PFSK-1 (cell line): ENCODE results near the gene CPAMD8.

Experiments used
- FOXP2 ChIP-seq: optimal IDR thresholded peaks from 2 replicates; pipeline ENCODE3; 2011; ENCODE audit warnings: borderline replicate concordance, control low read depth, inconsistent platforms; ENCODE audit not compliant: insufficient read depth; ENCODE audit errors: extremely low read length, extremely low read depth
- POLR2AphosphoS5 ChIP-seq: IDR thresholded peaks from 2 replicates; pipeline ENCODE4 v1.6.1; 2012; ENCODE audit warnings: low read depth, mild to moderate bottlenecking, control low read depth, low read length, moderate library complexity
- SIN3A ChIP-seq: IDR thresholded peaks from 2 replicates; pipeline ENCODE4 v1.6.1; 2012; ENCODE audit warnings: mild to moderate bottlenecking, low read length, moderate library complexity, borderline replicate concordance; ENCODE audit not compliant: insufficient read depth
- TAF1 ChIP-seq: IDR thresholded peaks from 2 replicates; pipeline ENCODE4 v1.6.1; 2012; ENCODE audit warnings: low read length, control low read depth, borderline replicate concordance; ENCODE audit not compliant: insufficient read depth
- TF ChIP-seq, protein P1 (sequence below), 2 experiments: IDR thresholded peaks; 2 replicates each; pipeline versions ENCODE4 v1.6.1 to v1.8.0; 2011 to 2012; ENCODE audit warnings: low read depth in 2 of 2, low read length in 2 of 2, control low read depth in 1 of 2, inconsistent platforms in 1 of 2, mild to moderate bottlenecking in 1 of 2, moderate library complexity in 1 of 2; ENCODE audit not compliant: insufficient read depth in 1 of 2

Gene CPAMD8

GRCh38 chr19:17025361-17025760 lies 1.2 kb downstream of the CPAMD8 start:
- TF ChIP-seq POLR2AphosphoS5 (no peak), SIN3A (no peak), FOXP2 (no peak), TAF1 (no peak)
- TF ChIP-seq, protein P1, sequence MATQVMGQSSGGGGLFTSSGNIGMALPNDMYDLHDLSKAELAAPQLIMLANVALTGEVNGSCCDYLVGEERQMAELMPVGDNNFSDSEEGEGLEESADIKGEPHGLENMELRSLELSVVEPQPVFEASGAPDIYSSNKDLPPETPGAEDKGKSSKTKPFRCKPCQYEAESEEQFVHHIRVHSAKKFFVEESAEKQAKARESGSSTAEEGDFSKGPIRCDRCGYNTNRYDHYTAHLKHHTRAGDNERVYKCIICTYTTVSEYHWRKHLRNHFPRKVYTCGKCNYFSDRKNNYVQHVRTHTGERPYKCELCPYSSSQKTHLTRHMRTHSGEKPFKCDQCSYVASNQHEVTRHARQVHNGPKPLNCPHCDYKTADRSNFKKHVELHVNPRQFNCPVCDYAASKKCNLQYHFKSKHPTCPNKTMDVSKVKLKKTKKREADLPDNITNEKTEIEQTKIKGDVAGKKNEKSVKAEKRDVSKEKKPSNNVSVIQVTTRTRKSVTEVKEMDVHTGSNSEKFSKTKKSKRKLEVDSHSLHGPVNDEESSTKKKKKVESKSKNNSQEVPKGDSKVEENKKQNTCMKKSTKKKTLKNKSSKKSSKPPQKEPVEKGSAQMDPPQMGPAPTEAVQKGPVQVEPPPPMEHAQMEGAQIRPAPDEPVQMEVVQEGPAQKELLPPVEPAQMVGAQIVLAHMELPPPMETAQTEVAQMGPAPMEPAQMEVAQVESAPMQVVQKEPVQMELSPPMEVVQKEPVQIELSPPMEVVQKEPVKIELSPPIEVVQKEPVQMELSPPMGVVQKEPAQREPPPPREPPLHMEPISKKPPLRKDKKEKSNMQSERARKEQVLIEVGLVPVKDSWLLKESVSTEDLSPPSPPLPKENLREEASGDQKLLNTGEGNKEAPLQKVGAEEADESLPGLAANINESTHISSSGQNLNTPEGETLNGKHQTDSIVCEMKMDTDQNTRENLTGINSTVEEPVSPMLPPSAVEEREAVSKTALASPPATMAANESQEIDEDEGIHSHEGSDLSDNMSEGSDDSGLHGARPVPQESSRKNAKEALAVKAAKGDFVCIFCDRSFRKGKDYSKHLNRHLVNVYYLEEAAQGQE (IDR thresholded peaks at IDR 0.05; ENCODE audit: insufficient read depth in 1 of 2, low read depth in 2 of 2, low read length in 2 of 2): no peak

DNA sequence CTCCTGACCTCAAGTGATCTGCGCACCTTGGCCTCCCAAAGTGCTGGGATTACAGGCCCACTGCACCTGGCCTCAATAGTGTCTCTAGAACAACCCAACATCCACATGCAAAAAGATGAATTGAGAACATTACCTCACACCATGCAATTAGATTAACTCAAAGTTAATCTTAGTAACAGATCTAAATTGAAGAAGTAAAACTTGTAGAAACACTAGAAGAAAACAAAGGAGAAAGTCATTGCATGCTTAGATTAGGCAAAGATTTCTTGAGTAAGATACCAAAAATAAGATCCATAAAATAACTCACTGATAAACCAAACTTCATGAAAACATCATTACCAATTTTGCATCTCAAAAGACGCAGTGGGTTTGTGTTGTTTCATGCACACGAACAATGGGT lies 2.8 kb downstream of the CPAMD8 start:
- TF ChIP-seq, protein P1 (IDR thresholded peaks at IDR 0.05; ENCODE audit: insufficient read depth in 1 of 2, low read depth in 2 of 2, low read length in 2 of 2): no peak
- TF ChIP-seq POLR2AphosphoS5 (no peak), SIN3A (no peak), TAF1 (no peak), FOXP2 (no peak)

DNA sequence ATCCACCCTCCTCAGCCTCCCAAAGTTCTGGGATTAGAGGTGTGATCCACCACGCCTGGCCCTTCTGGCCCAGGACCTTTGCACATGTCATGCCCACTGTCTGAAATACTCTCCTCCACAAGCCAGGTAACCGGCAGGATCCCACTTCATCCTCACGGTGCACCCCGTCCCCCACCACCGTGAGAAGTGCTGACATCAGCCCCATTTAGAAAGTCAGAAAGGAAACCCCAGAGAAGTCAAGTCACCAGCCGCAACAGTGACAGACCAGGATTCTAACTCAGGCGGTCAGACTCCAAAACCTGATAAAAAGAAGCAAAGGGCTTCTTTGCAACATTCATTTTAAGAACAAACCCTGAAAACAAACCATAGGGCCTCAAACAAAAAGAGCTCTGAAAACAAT lies 3.9 kb downstream of the CPAMD8 start:
- TF ChIP-seq POLR2AphosphoS5 (no peak), TAF1 (no peak), FOXP2 (no peak), SIN3A (no peak)
- TF ChIP-seq, protein P1 (IDR thresholded peaks at IDR 0.05; ENCODE audit: insufficient read depth in 1 of 2, low read depth in 2 of 2, low read length in 2 of 2): no peak

DNA sequence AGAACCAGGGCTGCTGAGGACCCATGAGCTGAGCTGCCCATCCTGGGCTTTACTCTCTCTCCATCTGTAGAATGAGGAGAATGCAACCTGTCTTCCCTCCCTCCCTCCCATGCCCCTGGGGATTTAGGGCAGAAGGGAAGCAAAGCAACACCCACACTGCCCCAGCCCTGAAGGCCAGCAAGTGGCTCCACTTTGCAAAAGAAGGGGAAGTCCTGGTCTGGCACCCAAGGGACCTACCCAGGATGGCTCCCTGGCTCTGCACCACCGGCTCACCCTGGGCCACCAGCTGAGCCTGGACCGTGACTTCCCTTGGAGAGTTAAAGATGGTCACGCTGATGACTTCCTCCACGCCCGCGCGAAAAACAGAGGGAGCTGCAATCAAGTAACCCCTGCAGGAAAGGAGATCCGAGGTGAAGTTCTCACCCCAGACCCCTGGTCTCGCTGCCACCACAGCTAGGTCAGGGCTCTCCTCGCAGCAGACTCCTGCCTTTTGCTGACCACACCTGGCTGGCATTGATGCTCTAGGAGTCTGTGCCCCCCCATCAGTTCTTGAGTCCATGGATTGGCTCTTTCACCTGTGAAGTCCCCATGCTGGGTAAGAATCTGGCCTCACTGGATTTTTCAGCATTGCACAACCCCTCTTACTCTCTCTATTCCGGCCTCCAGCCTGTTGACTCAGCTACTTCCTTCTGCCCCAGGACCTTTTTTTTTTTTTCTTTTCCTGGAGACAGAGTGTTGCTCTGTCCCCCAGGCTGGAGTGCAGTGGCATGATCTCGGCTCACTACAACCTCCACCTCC lies 4.6 kb downstream of the CPAMD8 start:
- TF ChIP-seq SIN3A: no peak
- no peak for TF ChIP-seq POLR2AphosphoS5
- TF ChIP-seq TAF1: no peak
- TF ChIP-seq FOXP2: no peak
- TF ChIP-seq, protein P1 (IDR thresholded peaks at IDR 0.05; ENCODE audit: insufficient read depth in 1 of 2, low read depth in 2 of 2, low read length in 2 of 2): no peak

DNA sequence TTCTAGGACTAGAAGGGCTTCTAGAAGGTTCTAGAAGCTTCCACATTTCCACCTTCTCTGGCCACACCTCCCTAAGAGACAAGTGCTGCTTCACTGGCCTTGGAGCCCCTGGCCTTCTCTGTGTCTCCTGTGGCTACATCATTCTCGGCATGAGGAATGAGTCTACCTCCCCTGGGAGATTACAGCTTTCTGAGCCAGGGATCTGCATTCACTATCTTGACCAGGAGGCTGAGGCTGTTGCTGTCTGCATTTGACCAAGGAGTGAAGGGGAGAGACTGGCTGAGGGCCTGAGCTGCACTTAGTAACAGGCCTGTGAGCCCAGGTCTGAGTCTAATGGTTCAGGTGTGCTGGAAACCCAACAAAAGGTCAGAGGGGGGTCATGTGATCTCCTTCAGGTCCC lies 5.3 kb downstream of the CPAMD8 start:
- no peak for TF ChIP-seq POLR2AphosphoS5
- no peak for TF ChIP-seq FOXP2
- TF ChIP-seq, protein P1 (IDR thresholded peaks at IDR 0.05; ENCODE audit: insufficient read depth in 1 of 2, low read depth in 2 of 2, low read length in 2 of 2): no peak
- no peak for TF ChIP-seq TAF1
